Measurements from ENCODE around the gene MAPRE3.

Gene MAPRE3

DNA sequence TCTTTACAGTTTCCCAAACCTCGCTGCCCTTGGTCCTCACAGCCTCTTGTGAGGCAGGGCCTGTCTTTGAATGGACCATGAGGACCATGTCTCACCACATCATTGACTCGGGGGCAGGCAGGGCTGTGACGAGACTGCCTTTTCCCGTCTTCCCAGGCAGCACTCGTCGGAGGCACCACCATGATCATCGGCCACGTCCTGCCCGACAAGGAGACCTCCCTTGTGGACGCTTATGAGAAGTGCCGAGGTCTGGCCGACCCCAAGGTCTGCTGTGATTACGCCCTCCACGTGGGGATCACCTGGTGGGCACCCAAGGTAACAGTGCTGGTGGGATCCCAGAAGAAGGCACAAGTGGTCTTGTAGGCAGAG is 45.7 kb upstream of the MAPRE3 start:
- Histone ChIP-seq H3K23ac (ENCODE audit: low read length in 2 of 2) (no peak overlapping the region), H3K36me3 (ENCODE audit: control insufficient read depth in 1 of 2, insufficient read depth in 2 of 2, low read depth in 1 of 2, low read length in 2 of 2) (no peaks in the 10 kb centered on the region), H3K18ac (ENCODE audit: low read depth in 1 of 2, low read length in 2 of 2) (no peak overlapping the region), H3K4me2 (ENCODE audit: low read length, poor library complexity, severe bottlenecking) (no peak overlapping the region), H3K9ac (ENCODE audit: low read length) (no peak overlapping the region), H3K14ac (ENCODE audit: low read length in 2 of 2) (peak overlapping the region in 1 of 2 experiments; percentile 24), H3K4ac (ENCODE audit: low read depth in 1 of 2, low read length in 2 of 2) (no peak overlapping the region), H3K4me3 (ENCODE audit: insufficient read depth in 1 of 2, low read depth in 1 of 2, low read length in 2 of 2) (no peak overlapping the region), H2BK5ac (ENCODE audit: low read depth, low read length, poor library complexity, severe bottlenecking) (peak overlapping the region; percentile 35), H3K9me3 (ENCODE audit: control insufficient read depth, low read length) (no peaks in the 10 kb centered on the region), H3K79me1 (replicated peaks; ENCODE audit: low read length, poor library complexity, severe bottlenecking) (no peaks in the 10 kb centered on the region), H2AFZ (ENCODE audit: low read depth, low read length) (no peak overlapping the region), H2AK5ac (ENCODE audit: low read length, severe bottlenecking) (peak overlapping the region; percentile 2), H3K4me1 (ENCODE audit: control insufficient read depth, insufficient read depth, low read depth, low read length) (peaks cover 13% of the 10 kb centered on the region), H4K8ac (ENCODE audit: low read length) (no peak overlapping the region), H2BK120ac (ENCODE audit: low read depth, low read length) (no peak overlapping the region), H3K27me3 (ENCODE audit: control insufficient read depth in 1 of 2, insufficient read depth in 1 of 2, low read length in 2 of 2) (peaks cover 4 to 57% of the 10 kb centered on the region in 2 experiments), H4K91ac (ENCODE audit: low read length) (no peak overlapping the region), H3K27ac (ENCODE audit: low read length, poor library complexity, severe bottlenecking) (no peak overlapping the region), H2BK15ac (ENCODE audit: low read depth, poor library complexity, severe bottlenecking) (peak overlapping the region; percentile 41), H2BK12ac (ENCODE audit: low read length in 2 of 2) (no peak overlapping the region)
- no peak for DNase-seq
- WGBS: over 99% methylated on average over 11 of the region's 14 CpGs

GRCh38 chr2:26925100-26925791 is 45.2 kb upstream of the MAPRE3 start:
- Histone ChIP-seq H3K18ac (ENCODE audit: low read depth in 1 of 2, low read length in 2 of 2) (peak overlapping the region; percentile 69 to 75), H2AK5ac (ENCODE audit: low read length, severe bottlenecking) (peak overlapping the region; percentile 2), H3K36me3 (ENCODE audit: control insufficient read depth in 1 of 2, insufficient read depth in 2 of 2, low read depth in 1 of 2, low read length in 2 of 2) (no peaks in the 10 kb centered on the region), H3K4me2 (ENCODE audit: low read length, poor library complexity, severe bottlenecking) (no peak overlapping the region), H3K79me1 (replicated peaks; ENCODE audit: low read length, poor library complexity, severe bottlenecking) (no peaks in the 10 kb centered on the region), H2BK12ac (ENCODE audit: low read length in 2 of 2) (no peak overlapping the region), H4K8ac (ENCODE audit: low read length) (peak overlapping the region; percentile 52), H3K4me3 (ENCODE audit: insufficient read depth in 1 of 2, low read depth in 1 of 2, low read length in 2 of 2) (no peak overlapping the region), H2AFZ (ENCODE audit: low read depth, low read length) (no peak overlapping the region), H3K27me3 (ENCODE audit: control insufficient read depth in 1 of 2, insufficient read depth in 1 of 2, low read length in 2 of 2) (peaks cover 4 to 62% of the 10 kb centered on the region in 2 experiments), H3K9ac (ENCODE audit: low read length) (no peak overlapping the region), H2BK5ac (ENCODE audit: low read depth, low read length, poor library complexity, severe bottlenecking) (no peak overlapping the region), H3K4ac (ENCODE audit: low read depth in 1 of 2, low read length in 2 of 2) (no peak overlapping the region), H2BK120ac (ENCODE audit: low read depth, low read length) (no peak overlapping the region), H4K91ac (ENCODE audit: low read length) (peak overlapping the region; percentile 52), H3K23ac (ENCODE audit: low read length in 2 of 2) (no peak overlapping the region), H2BK15ac (ENCODE audit: low read depth, poor library complexity, severe bottlenecking) (peak overlapping the region; percentile 41), H3K4me1 (ENCODE audit: control insufficient read depth, insufficient read depth, low read depth, low read length) (peaks cover 13% of the 10 kb centered on the region), H3K27ac (ENCODE audit: low read length, poor library complexity, severe bottlenecking) (no peak overlapping the region), H3K9me3 (ENCODE audit: control insufficient read depth, low read length) (no peaks in the 10 kb centered on the region), H3K14ac (ENCODE audit: low read length in 2 of 2) (no peak overlapping the region)
- DNase-seq: peak; percentile 15
- WGBS: 53% methylated on average over 7 of the region's 9 CpGs

DNA sequence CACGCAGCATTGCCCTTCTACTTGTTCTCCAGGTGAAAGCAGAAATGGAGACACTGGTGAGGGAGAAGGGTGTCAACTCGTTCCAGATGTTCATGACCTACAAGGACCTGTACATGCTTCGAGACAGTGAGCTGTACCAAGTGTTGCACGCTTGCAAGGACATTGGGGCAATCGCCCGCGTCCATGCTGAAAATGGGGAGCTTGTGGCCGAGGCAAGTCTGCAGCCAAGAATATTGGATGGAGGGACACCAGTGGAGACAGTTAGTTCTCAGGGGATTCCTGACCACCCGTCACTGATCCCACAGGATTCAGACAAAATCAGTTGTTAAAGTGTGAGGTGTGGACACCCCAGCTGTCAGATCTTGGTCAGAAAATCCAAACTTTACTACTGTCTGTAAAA is 43.2 kb upstream of the MAPRE3 start:
- Histone ChIP-seq H2BK120ac (ENCODE audit: low read depth, low read length) (no peak overlapping the region), H3K4me3 (ENCODE audit: insufficient read depth in 1 of 2, low read depth in 1 of 2, low read length in 2 of 2) (no peak overlapping the region), H3K23ac (ENCODE audit: low read length in 2 of 2) (no peak overlapping the region), H4K91ac (ENCODE audit: low read length) (no peak overlapping the region), H2BK12ac (ENCODE audit: low read length in 2 of 2) (no peak overlapping the region), H3K18ac (ENCODE audit: low read depth in 1 of 2, low read length in 2 of 2) (no peak overlapping the region), H2AFZ (ENCODE audit: low read depth, low read length) (no peak overlapping the region), H3K4me1 (ENCODE audit: control insufficient read depth, insufficient read depth, low read depth, low read length) (peaks cover 13% of the 10 kb centered on the region), H3K27ac (ENCODE audit: low read length, poor library complexity, severe bottlenecking) (no peak overlapping the region), H2AK5ac (ENCODE audit: low read length, severe bottlenecking) (no peak overlapping the region), H3K79me1 (replicated peaks; ENCODE audit: low read length, poor library complexity, severe bottlenecking) (no peaks in the 10 kb centered on the region), H3K9me3 (ENCODE audit: control insufficient read depth, low read length) (no peaks in the 10 kb centered on the region), H2BK5ac (ENCODE audit: low read depth, low read length, poor library complexity, severe bottlenecking) (no peak overlapping the region), H3K36me3 (ENCODE audit: control insufficient read depth in 1 of 2, insufficient read depth in 2 of 2, low read depth in 1 of 2, low read length in 2 of 2) (no peaks in the 10 kb centered on the region), H3K4me2 (ENCODE audit: low read length, poor library complexity, severe bottlenecking) (no peak overlapping the region), H4K8ac (ENCODE audit: low read length) (no peak overlapping the region), H3K4ac (ENCODE audit: low read depth in 1 of 2, low read length in 2 of 2) (no peak overlapping the region), H3K27me3 (ENCODE audit: control insufficient read depth in 1 of 2, insufficient read depth in 1 of 2, low read length in 2 of 2) (peaks cover 0 to 53% of the 10 kb centered on the region in 2 experiments), H3K9ac (ENCODE audit: low read length) (no peak overlapping the region), H3K14ac (ENCODE audit: low read length in 2 of 2) (no peak overlapping the region), H2BK15ac (ENCODE audit: low read depth, poor library complexity, severe bottlenecking) (no peak overlapping the region)
- no peak for DNase-seq
- 94% methylated on average over 8 of the region's 9 CpGs for WGBS

DNA sequence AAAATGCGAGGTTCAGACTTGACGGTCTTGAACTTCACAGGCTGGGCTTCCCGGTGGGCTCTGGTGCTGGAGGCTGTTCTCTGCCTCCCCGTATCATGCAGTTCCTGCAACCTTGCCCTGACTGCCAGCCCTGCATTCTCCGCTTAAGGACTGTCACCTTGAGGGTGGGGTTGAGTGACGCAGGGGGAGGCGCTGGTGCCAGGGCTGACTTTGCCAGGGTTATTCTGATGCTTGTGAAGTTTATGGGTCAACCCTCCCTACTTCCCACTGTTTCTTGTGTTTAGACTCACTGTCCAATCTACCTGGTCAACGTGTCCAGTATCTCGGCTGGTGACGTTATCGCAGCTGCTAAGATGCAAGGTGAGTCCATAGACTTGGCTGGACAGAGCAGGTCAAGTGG is 37.5 kb upstream of the MAPRE3 start:
- no peak overlapping the region for H3K14ac ChIP-seq (ENCODE audit: low read length in 2 of 2)
- no peaks in the 10 kb centered on the region for H3K4me1 ChIP-seq (ENCODE audit: control insufficient read depth, insufficient read depth, low read depth, low read length)
- H3K9ac ChIP-seq (ENCODE audit: low read length): no peak overlapping the region
- H2BK12ac ChIP-seq (ENCODE audit: low read length in 2 of 2): no peak overlapping the region
- no peak overlapping the region for H2BK120ac ChIP-seq (ENCODE audit: low read depth, low read length)
- H3K9me3 ChIP-seq (ENCODE audit: control insufficient read depth, low read length): no peaks in the 10 kb centered on the region
- 78% methylated on average over 10 of the region's 11 CpGs for WGBS
- H3K79me1 ChIP-seq (replicated peaks; ENCODE audit: low read length, poor library complexity, severe bottlenecking): no peaks in the 10 kb centered on the region
- H3K4me3 ChIP-seq (ENCODE audit: insufficient read depth in 1 of 2, low read depth in 1 of 2, low read length in 2 of 2): no peak overlapping the region
- no peak overlapping the region for H3K27ac ChIP-seq (ENCODE audit: low read length, poor library complexity, severe bottlenecking)
- H3K36me3 ChIP-seq (ENCODE audit: control insufficient read depth in 1 of 2, insufficient read depth in 2 of 2, low read depth in 1 of 2, low read length in 2 of 2): no peaks in the 10 kb centered on the region
- H2AK5ac ChIP-seq (ENCODE audit: low read length, severe bottlenecking): no peak overlapping the region
- H3K4me2 ChIP-seq (ENCODE audit: low read length, poor library complexity, severe bottlenecking): no peak overlapping the region
- H2BK5ac ChIP-seq (ENCODE audit: low read depth, low read length, poor library complexity, severe bottlenecking): no peak overlapping the region
- H3K18ac ChIP-seq (ENCODE audit: low read depth in 1 of 2, low read length in 2 of 2): no peak overlapping the region
- H2BK15ac ChIP-seq (ENCODE audit: low read depth, poor library complexity, severe bottlenecking): no peak overlapping the region
- H4K8ac ChIP-seq (ENCODE audit: low read length): no peak overlapping the region
- peaks cover 20 to 69% of the 10 kb centered on the region in 2 experiments for H3K27me3 ChIP-seq (ENCODE audit: control insufficient read depth in 1 of 2, insufficient read depth in 1 of 2, low read length in 2 of 2)
- H4K91ac ChIP-seq (ENCODE audit: low read length): no peak overlapping the region
- no peak for DNase-seq
- H3K23ac ChIP-seq (ENCODE audit: low read length in 2 of 2): no peak overlapping the region
- H2AFZ ChIP-seq (ENCODE audit: low read depth, low read length): no peak overlapping the region
- H3K4ac ChIP-seq (ENCODE audit: low read depth in 1 of 2, low read length in 2 of 2): no peak overlapping the region

Data from mesenchymal stem cell (in vitro differentiated cells and primary cell).